Daoy (cell line): ENCODE data around the gene DUSP9. TPM values are rescaled to one million over a fixed set of nuclear protein-coding genes. Genes with fewer than 3 reads are reported as not detected.
"Not testable (repeated sequence)": the region's sequence is repeated elsewhere in the genome, so short reads cannot be mapped to it uniquely, and the experiment has no call there.

Experiments
- DNase-seq: peaks from one replicate; pipeline ENCODE4 v3.0.0-alpha.2; 2015; ENCODE audit warnings: low read depth
- total RNA-seq: library from RNA; depleted of rRNA; stranded (reverse); fragments of >200 nt; shearing (Covaris generic); gene quantifications from 2 replicates; pipeline ENCODE4 v1.2.3, GENCODE V29; 2014; rRNA removed

The DUSP9 gene
- total RNA-seq, 1 experiment from 2014 or later = 10.2 TPM

GRCh38 chrX:153690466-153690865, 43.5 kb downstream of the DUSP9 start:
- no peak for DNase-seq

GRCh38 chrX:153691032-153691827, 44.2 kb downstream of the DUSP9 start:
- DNase-seq = not testable (repeated sequence)

GRCh38 chrX:153692003-153692402, 45.0 kb downstream of the DUSP9 start:
- DNase-seq = no peak

- DNase-seq = no peak
Measured at GRCh38 chrX:153692611-153693156, 45.7 kb downstream of the DUSP9 start.

GRCh38 chrX:153693216-153694086, 46.4 kb downstream of the DUSP9 start:
- no peak for DNase-seq

GRCh38 chrX:153694256-153694655, 47.3 kb downstream of the DUSP9 start:
- not testable (repeated sequence) for DNase-seq

- no peak for DNase-seq
Measured at GRCh38 chrX:153694687-153695270, 47.8 kb downstream of the DUSP9 start.

GRCh38 chrX:153696100-153696499, 49.1 kb downstream of the DUSP9 start:
- DNase-seq = no peak

- DNase-seq = not testable (repeated sequence)
Measured at GRCh38 chrX:153696538-153696937, 49.5 kb downstream of the DUSP9 start.

GRCh38 chrX:153696986-153697722, 50.2 kb downstream of the DUSP9 start:
- not testable (repeated sequence) for DNase-seq

- no peak for DNase-seq
Measured at GRCh38 chrX:153697924-153698865, 51.2 kb downstream of the DUSP9 start.

- DNase-seq = not testable (repeated sequence)
Measured at GRCh38 chrX:153699210-153699783, 52.3 kb downstream of the DUSP9 start.

GRCh38 chrX:153699784-153700371, 52.9 kb downstream of the DUSP9 start:
- not testable (repeated sequence) for DNase-seq

GRCh38 chrX:153700376-153700945, 53.5 kb downstream of the DUSP9 start:
- no peak for DNase-seq

Other genes starting within 250 kb of the DUSP9 start
- not detected in 2 replicates for gene PNMA6E, start 245.9 kb upstream of the DUSP9 start, total RNA-seq
- gene ZFP92, start 235.7 kb upstream of the DUSP9 start, total RNA-seq = 0.80 and 1.1 TPM in 2 replicates
- 1.3 TPM in 1 of 2 replicates, not detected in the other for gene TREX2, start 201.1 kb upstream of the DUSP9 start, total RNA-seq
- gene HAUS7, start 176.6 kb upstream of the DUSP9 start, total RNA-seq = 35.7 and 58.0 TPM in 2 replicates
- gene BGN, start 152.2 kb upstream of the DUSP9 start, total RNA-seq = 3.7 and 5.7 TPM in 2 replicates
- gene ATP2B3, start 129.6 kb upstream of the DUSP9 start, total RNA-seq = not detected in 2 replicates
- 37.3 and 41.5 TPM in 2 replicates for gene CCNQ, start 48.1 kb upstream of the DUSP9 start, total RNA-seq
- not detected in 2 replicates for gene PNCK, start 26.6 kb downstream of the DUSP9 start, total RNA-seq
- gene SLC6A8, start 40.7 kb downstream of the DUSP9 start, total RNA-seq = 6.3 and 7.5 TPM in 2 replicates
- 146 and 203 TPM in 2 replicates for gene BCAP31, start 77.2 kb downstream of the DUSP9 start, total RNA-seq
- 4.8 and 5.0 TPM in 2 replicates for gene ABCD1, start 77.7 kb downstream of the DUSP9 start, total RNA-seq
- gene PLXNB3, start 117.0 kb downstream of the DUSP9 start, total RNA-seq = 0.97 and 1.0 TPM in 2 replicates
- gene SRPK3, start 133.8 kb downstream of the DUSP9 start, total RNA-seq = 0.11 and 0.54 TPM in 2 replicates
- 36.9 and 41.0 TPM in 2 replicates for gene IDH3G, start 147.2 kb downstream of the DUSP9 start, total RNA-seq
- gene SSR4, start 147.5 kb downstream of the DUSP9 start, total RNA-seq = 81.8 and 107 TPM in 2 replicates
- gene PDZD4, start 183.3 kb downstream of the DUSP9 start, total RNA-seq = 5.7 and 7.5 TPM in 2 replicates
- gene L1CAM, start 239.0 kb downstream of the DUSP9 start, total RNA-seq = 7.4 and 8.3 TPM in 2 replicates